Measurements from ENCODE around the gene JPH4.

JPH4 gene

GRCh38 chr14:23518709-23519108 is 59.9 kb downstream of the JPH4 start:
- DNase-seq (ENCODE audit: low spot score) = no peak
- H3K4me3 Mint-ChIP-seq = no peak overlapping the region
- H3K36me3 Mint-ChIP-seq (ENCODE audit: low read depth) = no peaks in the 10 kb centered on the region
- no peaks in the 10 kb centered on the region for H3K27me3 Mint-ChIP-seq (ENCODE audit: low read depth)
- H3K4me1 Mint-ChIP-seq (ENCODE audit: low read depth) = no peaks in the 10 kb centered on the region
- H3K27ac Mint-ChIP-seq = no peak overlapping the region
- no peaks in the 10 kb centered on the region for H3K9me3 Mint-ChIP-seq

Data from T-helper 2 cell treated with Interferon-gamma antibody and Interleukin-4, amounts not matched to agents 5 μg/mL and 100 μg/mL, for 36 hours (primary cell).